ENCODE results near the gene VWA3A. TPM values are rescaled to one million over a fixed set of nuclear protein-coding genes. Genes with fewer than 3 reads are reported as not detected.

The VWA3A gene
- total RNA-seq, 1 donor from 2014 or later: not detected

- peak overlapping the region; percentile 1 for H3K27ac Mint-ChIP-seq (ENCODE audit: unreplicated experiment)
- peaks cover 3% of the 10 kb centered on the region for H3K27me3 Mint-ChIP-seq (ENCODE audit: low read depth, unreplicated experiment)
- FAIRE-seq (no peak), DNase-seq (ENCODE audit: low read depth) (no peak)
- Histone ChIP-seq H3K4me3 (ENCODE audit: insufficient read depth, low read depth, low read length) (peak overlapping the region; percentile 62), H3K27ac (ENCODE audit: low read depth, low read length) (no peak overlapping the region), H3K9me3 (ENCODE audit: insufficient read depth, low read depth, low read length) (no peaks in the 10 kb centered on the region), H3K27me3 (ENCODE audit: insufficient read depth, low read length) (no peaks in the 10 kb centered on the region), H3K4me2 (ENCODE audit: low read length) (peak overlapping the region; percentile 94), H3K36me3 (ENCODE audit: insufficient read depth, low read length) (no peaks in the 10 kb centered on the region), H3K9ac (ENCODE audit: low read length) (peak overlapping the region; percentile 45), H2AFZ (ENCODE audit: low read depth, low read length) (peak overlapping the region; percentile 98), H3K79me2 (ENCODE audit: insufficient read depth, low read length) (no peaks in the 10 kb centered on the region), H3K4me1 (ENCODE audit: insufficient read depth, low read length) (peaks cover 25% of the 10 kb centered on the region), H4K20me1 (ENCODE audit: insufficient read depth, low read length) (no peaks in the 10 kb centered on the region)
- no peaks in the 10 kb centered on the region for H3K36me3 Mint-ChIP-seq (ENCODE audit: low read depth, unreplicated experiment)
- no peaks in the 10 kb centered on the region for H3K9me3 Mint-ChIP-seq (ENCODE audit: unreplicated experiment)
- TF ChIP-seq EZH2 (IDR thresholded peaks at IDR 0.05; ENCODE audit: insufficient read depth, low read length): no peak
- no peak for TF ChIP-seq CTCF (IDR thresholded peaks at IDR 0.05; ENCODE audit: insufficient read depth, low read depth, low read length)
- peak overlapping the region; percentile 90 for H3K4me3 Mint-ChIP-seq (ENCODE audit: unreplicated experiment)
- peaks cover 7% of the 10 kb centered on the region for H3K4me1 Mint-ChIP-seq (ENCODE audit: low read depth, unreplicated experiment)
These were observed 97.2 kb downstream of the VWA3A start for GRCh38 chr16:22189473-22190080.

GRCh38 chr16:22190081-22190775 lies 97.9 kb downstream of the VWA3A start:
- FAIRE-seq (no peak), DNase-seq (ENCODE audit: low read depth) (peak; percentile 94)
- peaks cover 7% of the 10 kb centered on the region for H3K4me1 Mint-ChIP-seq (ENCODE audit: low read depth, unreplicated experiment)
- no peaks in the 10 kb centered on the region for H4K20me1 ChIP-seq (ENCODE audit: insufficient read depth, low read length)
- no peak overlapping the region for H3K27ac Mint-ChIP-seq (ENCODE audit: unreplicated experiment)
- H2AFZ ChIP-seq (ENCODE audit: low read depth, low read length): peak overlapping the region; percentile 98
- peak overlapping the region; percentile 90 for H3K4me3 Mint-ChIP-seq (ENCODE audit: unreplicated experiment)
- peak overlapping the region; percentile 94 for H3K4me2 ChIP-seq (ENCODE audit: low read length)
- H3K9me3 Mint-ChIP-seq (ENCODE audit: unreplicated experiment): peaks cover 3% of the 10 kb centered on the region
- H3K79me2 ChIP-seq (ENCODE audit: insufficient read depth, low read length): no peaks in the 10 kb centered on the region
- H3K36me3 ChIP-seq (ENCODE audit: insufficient read depth, low read length): no peaks in the 10 kb centered on the region
- H3K9me3 ChIP-seq (ENCODE audit: insufficient read depth, low read depth, low read length): no peaks in the 10 kb centered on the region
- H3K4me3 ChIP-seq (ENCODE audit: insufficient read depth, low read depth, low read length): peak overlapping the region; percentile 62
- no peaks in the 10 kb centered on the region for H3K36me3 Mint-ChIP-seq (ENCODE audit: low read depth, unreplicated experiment)
- no peaks in the 10 kb centered on the region for H3K27me3 Mint-ChIP-seq (ENCODE audit: low read depth, unreplicated experiment)
- no peaks in the 10 kb centered on the region for H3K27me3 ChIP-seq (ENCODE audit: insufficient read depth, low read length)
- H3K27ac ChIP-seq (ENCODE audit: low read depth, low read length): no peak overlapping the region
- peak overlapping the region; percentile 45 for H3K9ac ChIP-seq (ENCODE audit: low read length)
- H3K4me1 ChIP-seq (ENCODE audit: insufficient read depth, low read length): peaks cover 25% of the 10 kb centered on the region
- TF ChIP-seq CTCF (IDR thresholded peaks at IDR 0.05; ENCODE audit: insufficient read depth, low read depth, low read length): no peak
- no peak for TF ChIP-seq EZH2 (IDR thresholded peaks at IDR 0.05; ENCODE audit: insufficient read depth, low read length)
